ENCODE results near the gene FRMD4A.

The FRMD4A gene

GRCh38 chr10:13953371-13953770 lies 377.4 kb downstream of the FRMD4A start:
- Mint-ChIP-seq H3K4me3 (no peak overlapping the region), H3K36me3 (no peaks in the 10 kb centered on the region), H3K27ac (no peak overlapping the region), H3K9me3 (peaks cover 9% of the 10 kb centered on the region), H3K4me1 (no peaks in the 10 kb centered on the region), H3K27me3 (peaks cover 11% of the 10 kb centered on the region)
- ATAC-seq, result no peak

GRCh38 chr10:13950543-13950939 lies 380.2 kb downstream of the FRMD4A start:
- H3K4me3 Mint-ChIP-seq, result no peak overlapping the region
- no peak for ATAC-seq
- no peaks in the 10 kb centered on the region for H3K4me1 Mint-ChIP-seq
- H3K27ac Mint-ChIP-seq, result no peak overlapping the region
- no peaks in the 10 kb centered on the region for H3K36me3 Mint-ChIP-seq
- peaks cover 11% of the 10 kb centered on the region for H3K27me3 Mint-ChIP-seq
- H3K9me3 Mint-ChIP-seq, result peaks cover 9% of the 10 kb centered on the region

DNA sequence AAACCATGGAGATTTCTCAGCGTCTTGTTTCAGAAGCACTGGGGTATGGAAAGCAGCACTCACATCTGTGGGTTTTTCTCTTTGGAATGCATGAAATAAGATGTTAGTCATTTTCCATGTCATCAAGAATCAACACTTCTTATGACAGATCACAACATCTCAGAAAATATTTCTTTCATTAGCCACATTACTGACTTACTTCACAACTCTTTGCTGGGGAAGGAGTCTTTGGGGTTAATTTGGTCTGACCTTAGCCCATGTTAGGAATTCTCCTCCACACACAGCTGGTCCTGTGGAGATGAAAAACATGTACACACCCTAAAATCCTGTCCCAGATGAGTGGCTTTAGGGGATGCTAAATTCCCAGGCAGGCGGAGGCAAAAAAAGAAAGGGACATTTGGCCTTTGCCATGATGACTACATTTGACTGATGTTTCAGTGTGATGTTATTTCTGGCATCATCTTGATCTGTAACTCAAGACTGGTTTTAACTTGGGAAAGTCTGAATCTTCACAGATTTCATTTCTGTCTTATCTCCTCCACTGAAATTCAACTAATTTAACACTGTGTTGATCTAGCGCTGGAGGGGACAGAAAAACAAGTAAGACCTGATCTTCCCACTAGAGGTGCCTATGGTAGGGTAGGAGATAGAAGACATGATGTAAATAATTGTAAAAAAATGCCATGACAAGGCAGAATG lies 380.7 kb downstream of the FRMD4A start:
- Mint-ChIP-seq H3K4me1 (no peaks in the 10 kb centered on the region), H3K4me3 (no peak overlapping the region)
- no peak for ATAC-seq

DNA sequence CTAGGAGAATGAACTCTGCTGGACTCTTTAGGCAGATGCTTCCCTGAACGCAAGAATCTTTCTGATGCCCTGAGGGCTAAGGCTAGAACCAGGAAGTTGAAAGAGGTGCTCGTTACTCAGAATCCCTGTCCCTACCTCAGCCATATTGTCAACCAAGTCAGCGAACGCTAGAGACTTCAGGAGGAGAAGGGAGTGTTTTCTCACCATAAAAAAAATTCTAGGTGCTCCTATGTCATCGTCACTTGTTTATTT lies 384.6 kb downstream of the FRMD4A start:
- Mint-ChIP-seq H3K27ac (no peak overlapping the region), H3K4me3 (no peak overlapping the region), H3K27me3 (peaks cover 24% of the 10 kb centered on the region), H3K9me3 (peaks cover 7% of the 10 kb centered on the region), H3K36me3 (no peaks in the 10 kb centered on the region), H3K4me1 (peaks cover 4% of the 10 kb centered on the region)
- ATAC-seq, result no peak

More for the DNA sequence above, 380.7 kb downstream of the FRMD4A start:
- H3K9me3 Mint-ChIP-seq, result peaks cover 9% of the 10 kb centered on the region
- no peaks in the 10 kb centered on the region for H3K36me3 Mint-ChIP-seq
- H3K27me3 Mint-ChIP-seq, result peaks cover 11% of the 10 kb centered on the region
- no peak overlapping the region for H3K27ac Mint-ChIP-seq

- ATAC-seq, result no peak
- Mint-ChIP-seq H3K9me3 (peaks cover 1% of the 10 kb centered on the region), H3K4me3 (no peak overlapping the region)
Measured at GRCh38 chr10:13945390-13946208, 385.1 kb downstream of the FRMD4A start.

GRCh38 chr10:13944823-13945222 lies 385.9 kb downstream of the FRMD4A start:
- Mint-ChIP-seq H3K4me3 (no peak overlapping the region), H3K9me3 (no peaks in the 10 kb centered on the region), H3K27ac (no peak overlapping the region), H3K27me3 (peaks cover 16% of the 10 kb centered on the region), H3K36me3 (no peaks in the 10 kb centered on the region), H3K4me1 (peaks cover 4% of the 10 kb centered on the region)
- no peak for ATAC-seq

More at GRCh38 chr10:13945390-13946208, 385.1 kb downstream of the FRMD4A start:
- Mint-ChIP-seq H3K27me3 (peaks cover 18% of the 10 kb centered on the region), H3K36me3 (no peaks in the 10 kb centered on the region), H3K27ac (no peak overlapping the region), H3K4me1 (peaks cover 4% of the 10 kb centered on the region)

- ATAC-seq, result no peak
- Mint-ChIP-seq H3K9me3 (no peaks in the 10 kb centered on the region), H3K27ac (no peak overlapping the region), H3K36me3 (no peaks in the 10 kb centered on the region), H3K4me1 (peaks cover 4% of the 10 kb centered on the region), H3K4me3 (no peak overlapping the region), H3K27me3 (peaks cover 16% of the 10 kb centered on the region)
Measured at GRCh38 chr10:13943735-13944398, 386.9 kb downstream of the FRMD4A start.

DNA sequence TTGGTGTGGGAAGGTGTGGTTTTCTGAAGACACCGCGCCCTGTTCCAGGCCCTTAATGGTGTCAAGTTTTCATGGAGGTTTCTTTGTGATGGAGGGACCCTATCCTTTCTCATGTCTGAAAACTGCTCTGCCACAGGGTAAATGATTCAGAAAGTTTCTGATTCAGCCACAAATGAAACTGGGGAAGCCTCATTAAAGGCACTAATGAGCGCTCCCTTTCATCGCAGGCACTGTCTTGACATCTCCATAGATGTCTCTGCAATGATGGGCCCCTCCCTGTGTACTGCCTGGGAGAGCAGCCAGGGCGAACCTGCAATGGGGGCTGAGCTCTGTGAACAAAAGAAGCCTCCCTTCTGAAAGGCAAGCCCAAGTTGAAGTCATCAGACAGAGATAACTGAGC lies 388.7 kb downstream of the FRMD4A start:
- Mint-ChIP-seq H3K9me3 (no peaks in the 10 kb centered on the region), H3K4me3 (no peak overlapping the region), H3K4me1 (peaks cover 5% of the 10 kb centered on the region), H3K27me3 (peaks cover 32% of the 10 kb centered on the region), H3K27ac (no peak overlapping the region), H3K36me3 (no peaks in the 10 kb centered on the region)
- ATAC-seq, result no peak

DNA sequence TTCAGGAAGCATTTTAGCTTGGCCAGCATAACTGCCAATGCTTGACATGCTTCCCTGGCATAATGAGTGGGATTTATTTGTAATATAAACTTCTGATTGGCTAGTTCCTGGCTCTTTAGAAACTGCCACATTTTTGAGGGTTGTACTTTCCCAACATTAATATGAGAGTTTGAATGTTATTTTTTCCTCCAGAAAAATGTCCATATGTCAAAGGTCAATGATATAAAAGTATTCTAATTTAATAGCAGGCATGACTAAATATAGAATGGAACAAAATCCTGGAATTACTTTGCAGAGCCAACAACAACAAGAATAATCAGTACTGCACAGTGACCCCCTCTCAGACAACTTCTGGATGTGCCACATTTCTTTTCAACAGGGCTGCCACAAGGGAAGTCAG lies 391.3 kb downstream of the FRMD4A start:
- H3K4me3 Mint-ChIP-seq, result no peak overlapping the region
- H3K9me3 Mint-ChIP-seq, result peaks cover 3% of the 10 kb centered on the region
- no peaks in the 10 kb centered on the region for H3K36me3 Mint-ChIP-seq
- no peak overlapping the region for H3K27ac Mint-ChIP-seq
- H3K4me1 Mint-ChIP-seq, result peaks cover 7% of the 10 kb centered on the region
- no peak for ATAC-seq
- H3K27me3 Mint-ChIP-seq, result peaks cover 45% of the 10 kb centered on the region

GRCh38 chr10:13938950-13939349 lies 391.8 kb downstream of the FRMD4A start:
- ATAC-seq, result no peak
- H3K27me3 Mint-ChIP-seq, result peaks cover 45% of the 10 kb centered on the region
- H3K4me1 Mint-ChIP-seq, result peaks cover 7% of the 10 kb centered on the region
- H3K27ac Mint-ChIP-seq, result no peak overlapping the region
- H3K36me3 Mint-ChIP-seq, result no peaks in the 10 kb centered on the region
- peaks cover 3% of the 10 kb centered on the region for H3K9me3 Mint-ChIP-seq
- no peak overlapping the region for H3K4me3 Mint-ChIP-seq

GRCh38 chr10:13936826-13937225 lies 393.9 kb downstream of the FRMD4A start:
- Mint-ChIP-seq H3K4me3 (no peak overlapping the region), H3K9me3 (peaks cover 3% of the 10 kb centered on the region), H3K27me3 (peaks cover 39% of the 10 kb centered on the region), H3K27ac (no peak overlapping the region), H3K4me1 (peaks cover 7% of the 10 kb centered on the region), H3K36me3 (no peaks in the 10 kb centered on the region)
- no peak for ATAC-seq

DNA sequence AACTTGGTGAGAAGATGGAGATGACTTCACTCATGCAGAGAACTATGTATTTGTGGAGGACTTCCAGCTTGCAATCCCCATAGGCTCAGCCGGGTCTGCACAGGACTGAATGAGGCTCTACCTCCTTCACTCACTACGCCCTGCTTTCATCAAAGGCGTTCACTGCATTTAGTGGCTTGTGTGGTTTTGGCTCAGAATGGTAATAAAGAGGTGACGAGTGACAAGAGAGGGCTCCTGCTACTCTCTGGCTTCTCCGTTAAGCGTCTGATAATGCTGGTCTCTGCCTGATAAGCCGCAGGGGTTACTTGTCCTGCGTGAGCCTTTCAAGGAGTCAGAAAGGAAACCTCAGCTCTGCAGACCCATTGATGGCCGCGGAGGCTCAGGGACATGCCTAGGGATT lies 400.6 kb downstream of the FRMD4A start:
- no peaks in the 10 kb centered on the region for H3K9me3 Mint-ChIP-seq
- H3K36me3 Mint-ChIP-seq, result no peaks in the 10 kb centered on the region
- peaks cover 12% of the 10 kb centered on the region for H3K4me1 Mint-ChIP-seq
- no peak overlapping the region for H3K4me3 Mint-ChIP-seq
- ATAC-seq, result no peak
- H3K27ac Mint-ChIP-seq, result no peak overlapping the region
- peaks cover 10% of the 10 kb centered on the region for H3K27me3 Mint-ChIP-seq

- no peak overlapping the region for H3K4me3 Mint-ChIP-seq
- H3K27me3 Mint-ChIP-seq, result peaks cover 5% of the 10 kb centered on the region
- ATAC-seq, result no peak
- no peak overlapping the region for H3K27ac Mint-ChIP-seq
- no peaks in the 10 kb centered on the region for H3K9me3 Mint-ChIP-seq
- H3K4me1 Mint-ChIP-seq, result peaks cover 22% of the 10 kb centered on the region
- H3K36me3 Mint-ChIP-seq, result no peaks in the 10 kb centered on the region
Measured at GRCh38 chr10:13928451-13928850, 402.3 kb downstream of the FRMD4A start.

- no peak for ATAC-seq
Measured at GRCh38 chr10:13925971-13926780, 404.5 kb downstream of the FRMD4A start.

More at GRCh38 chr10:13925971-13926780, 404.5 kb downstream of the FRMD4A start:
- no peaks in the 10 kb centered on the region for H3K27me3 Mint-ChIP-seq
- H3K27ac Mint-ChIP-seq, result no peak overlapping the region
- H3K9me3 Mint-ChIP-seq, result no peaks in the 10 kb centered on the region
- H3K4me1 Mint-ChIP-seq, result peaks cover 25% of the 10 kb centered on the region
- H3K4me3 Mint-ChIP-seq, result no peak overlapping the region
- no peaks in the 10 kb centered on the region for H3K36me3 Mint-ChIP-seq
